IPS-NIHi7 (cell line): ENCODE data around the gene PPP1R3C.

Experiments used
- DNase-seq: peaks from one replicate; pipeline ENCODE4 v3.0.0; 2012; ENCODE audit warnings: mixed read lengths; ENCODE audit errors: extremely low spot score

Gene PPP1R3C

GRCh38 chr10:91629715-91630549 is 2.9 kb downstream of the PPP1R3C start:
- DNase-seq: no peak

GRCh38 chr10:91628383-91628782 is 4.5 kb downstream of the PPP1R3C start:
- DNase-seq: no peak

- no peak for DNase-seq
These were observed 5.3 kb downstream of the PPP1R3C start for GRCh38 chr10:91627344-91628102.

- DNase-seq: no peak
These were observed 5.9 kb downstream of the PPP1R3C start for GRCh38 chr10:91626936-91627335.

- DNase-seq: no peak
These were observed 8.2 kb downstream of the PPP1R3C start for GRCh38 chr10:91624633-91625032.

- DNase-seq: no peak
These were observed 10.3 kb downstream of the PPP1R3C start for GRCh38 chr10:91622601-91623000.

- no peak for DNase-seq
These were observed 11.3 kb downstream of the PPP1R3C start for GRCh38 chr10:91621483-91622113.

GRCh38 chr10:91617072-91617609 is 15.7 kb downstream of the PPP1R3C start:
- DNase-seq: no peak

- no peak for DNase-seq
These were observed 16.7 kb downstream of the PPP1R3C start for GRCh38 chr10:91616137-91616536.

- no peak for DNase-seq
These were observed 18.6 kb downstream of the PPP1R3C start for GRCh38 chr10:91614225-91614624.

GRCh38 chr10:91613411-91614187 is 19.3 kb downstream of the PPP1R3C start:
- DNase-seq: no peak

- no peak for DNase-seq
These were observed 22.0 kb downstream of the PPP1R3C start for GRCh38 chr10:91610919-91611318.

- no peak for DNase-seq
These were observed 22.4 kb downstream of the PPP1R3C start for GRCh38 chr10:91610444-91610843.

GRCh38 chr10:91607646-91608403 is 25.0 kb downstream of the PPP1R3C start:
- DNase-seq: no peak

GRCh38 chr10:91605968-91606367 is 26.9 kb downstream of the PPP1R3C start:
- no peak for DNase-seq

- no peak for DNase-seq
These were observed 28.0 kb downstream of the PPP1R3C start for GRCh38 chr10:91604553-91605534.

- no peak for DNase-seq
These were observed 28.9 kb downstream of the PPP1R3C start for GRCh38 chr10:91603931-91604331.

- no peak for DNase-seq
These were observed 29.9 kb downstream of the PPP1R3C start for GRCh38 chr10:91602868-91603568.

GRCh38 chr10:91602449-91602848 is 30.4 kb downstream of the PPP1R3C start:
- DNase-seq: no peak
